HG03175 (cell line): ENCODE results near the gene TMEM131.

Experiments used
- ATAC-seq: cut with Tn5 transposase; IDR thresholded peaks from one replicate; pipeline ENCODE4 v1.9.1; 2021; ENCODE audit warnings: mild to moderate bottlenecking, moderate library complexity; ENCODE audit not compliant: unreplicated experiment

TMEM131 gene

GRCh38 chr2:97731274-97732020 lies 264.3 kb downstream of the TMEM131 start:
- ATAC-seq, result no peak

GRCh38 chr2:97730245-97730644 lies 265.5 kb downstream of the TMEM131 start:
- no peak for ATAC-seq

GRCh38 chr2:97728091-97728731 lies 267.5 kb downstream of the TMEM131 start:
- no peak for ATAC-seq

- ATAC-seq, result no peak
Measured at GRCh38 chr2:97727296-97727695, 268.5 kb downstream of the TMEM131 start.

DNA sequence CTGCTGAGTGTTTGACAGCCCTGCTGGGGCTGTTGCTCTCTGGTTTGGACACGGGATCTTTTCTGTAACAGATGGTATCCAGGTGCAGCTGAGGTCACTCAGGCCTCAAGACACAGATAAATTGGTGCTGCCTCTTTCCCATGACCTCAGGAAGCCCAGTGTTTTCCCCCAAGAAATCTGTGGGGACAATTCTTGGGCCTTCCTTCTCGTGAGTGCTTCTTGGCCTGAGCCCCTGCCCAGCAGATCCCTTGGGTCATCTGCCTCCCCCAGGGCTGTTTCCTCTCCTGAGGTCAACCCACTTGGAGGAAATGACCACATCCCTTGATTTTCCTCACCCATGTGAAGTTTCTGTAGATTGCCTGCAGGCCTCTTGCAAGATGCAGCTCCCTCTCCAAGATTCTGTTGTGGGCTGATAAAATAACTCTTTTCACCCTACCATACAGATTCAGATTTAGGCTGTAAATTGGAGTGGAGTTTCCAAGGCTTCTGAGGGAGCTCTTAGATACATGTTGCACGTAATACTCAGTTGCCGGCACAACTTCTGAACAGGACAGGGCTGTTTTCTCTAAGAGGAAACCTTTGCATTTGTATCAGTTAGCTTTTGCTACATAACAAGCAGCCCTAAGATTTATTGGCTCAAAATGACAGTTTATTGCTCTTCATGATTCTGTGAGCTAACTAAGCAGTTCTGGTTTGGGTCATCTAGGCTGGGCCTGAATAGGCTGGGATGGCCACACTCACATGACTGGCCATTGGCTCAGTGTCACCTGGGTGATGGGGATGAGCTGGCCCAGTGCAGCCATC lies 269.3 kb downstream of the TMEM131 start:
- no peak for ATAC-seq

DNA sequence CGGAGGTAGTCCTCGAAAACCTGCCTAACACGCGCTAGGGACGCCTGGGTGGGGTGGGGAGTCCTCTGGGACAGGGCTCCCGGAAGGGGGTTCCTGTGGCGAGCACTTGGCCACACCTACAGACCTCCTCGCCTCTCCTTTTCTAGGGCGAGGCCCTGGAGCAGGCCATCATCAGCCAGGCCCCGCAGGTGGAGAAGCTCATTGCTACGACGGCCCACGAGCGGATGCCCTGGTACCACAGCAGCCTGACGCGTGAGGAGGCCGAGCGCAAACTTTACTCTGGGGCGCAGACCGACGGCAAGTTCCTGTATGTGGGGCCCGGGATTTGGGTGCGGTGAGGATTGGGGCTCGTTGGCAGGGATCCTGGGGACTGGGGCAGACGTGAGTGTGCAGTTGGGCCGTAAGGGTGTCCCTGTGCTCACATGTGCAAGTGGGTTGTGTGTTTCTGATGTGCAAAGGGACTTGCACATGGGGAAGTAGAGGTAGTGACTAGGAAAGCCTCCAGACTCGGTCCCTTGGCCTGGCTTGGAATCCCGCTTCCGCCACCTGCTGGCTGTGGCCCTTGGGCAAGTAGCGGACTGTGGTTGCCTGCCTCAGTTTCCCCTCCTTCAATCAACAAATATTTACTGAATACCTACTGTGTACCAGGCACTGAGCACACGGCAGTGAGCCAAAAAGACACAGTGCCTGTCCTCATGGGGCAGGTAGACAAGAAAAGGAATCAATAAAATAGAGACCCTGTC lies 270.6 kb downstream of the TMEM131 start:
- no peak for ATAC-seq

DNA sequence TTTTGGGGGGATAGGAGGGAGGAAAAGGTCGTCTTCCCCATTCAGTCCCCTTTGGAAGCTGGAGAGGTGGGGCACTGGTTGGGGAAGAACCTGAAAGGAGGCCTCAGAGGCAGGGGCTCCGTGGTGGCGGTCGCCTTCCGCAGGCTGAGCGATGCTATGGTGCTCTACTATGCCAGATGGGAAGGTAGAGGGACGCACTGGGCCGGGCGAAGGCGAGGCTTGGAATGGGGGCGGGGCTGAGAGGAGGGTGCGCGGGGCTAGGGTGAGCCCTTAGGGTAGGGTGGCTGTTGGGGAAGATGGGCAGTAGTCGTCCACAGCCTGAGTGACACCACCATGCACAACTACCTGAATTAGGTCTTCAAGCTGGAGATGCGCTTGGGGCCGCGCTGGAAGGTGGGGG lies 271.2 kb downstream of the TMEM131 start:
- no peak for ATAC-seq

- ATAC-seq, result no peak
Measured at GRCh38 chr2:97724073-97724410, 271.7 kb downstream of the TMEM131 start.

GRCh38 chr2:97723156-97724072 lies 272.3 kb downstream of the TMEM131 start:
- no peak for ATAC-seq

DNA sequence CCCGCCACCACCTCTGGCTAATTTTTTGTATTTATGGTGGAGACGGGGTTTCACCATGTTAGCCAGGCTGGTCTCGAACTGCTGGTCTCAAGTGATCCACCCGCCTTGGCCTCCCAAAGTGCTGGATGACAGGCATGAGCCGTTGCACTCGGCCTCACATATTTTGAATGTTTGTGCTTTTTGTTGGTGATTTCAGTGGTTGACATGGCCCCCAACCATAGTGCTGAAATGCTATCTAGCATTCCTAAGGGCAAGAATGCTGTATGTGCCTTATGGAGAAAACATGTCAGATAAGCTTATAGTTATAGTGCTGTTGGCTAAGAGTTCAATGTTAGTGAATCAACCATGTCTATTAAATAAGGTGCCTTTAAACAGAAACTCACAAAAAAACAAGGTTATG lies 273.5 kb downstream of the TMEM131 start:
- ATAC-seq, result no peak

GRCh38 chr2:97720746-97721145 lies 275.0 kb downstream of the TMEM131 start:
- ATAC-seq, result no peak

DNA sequence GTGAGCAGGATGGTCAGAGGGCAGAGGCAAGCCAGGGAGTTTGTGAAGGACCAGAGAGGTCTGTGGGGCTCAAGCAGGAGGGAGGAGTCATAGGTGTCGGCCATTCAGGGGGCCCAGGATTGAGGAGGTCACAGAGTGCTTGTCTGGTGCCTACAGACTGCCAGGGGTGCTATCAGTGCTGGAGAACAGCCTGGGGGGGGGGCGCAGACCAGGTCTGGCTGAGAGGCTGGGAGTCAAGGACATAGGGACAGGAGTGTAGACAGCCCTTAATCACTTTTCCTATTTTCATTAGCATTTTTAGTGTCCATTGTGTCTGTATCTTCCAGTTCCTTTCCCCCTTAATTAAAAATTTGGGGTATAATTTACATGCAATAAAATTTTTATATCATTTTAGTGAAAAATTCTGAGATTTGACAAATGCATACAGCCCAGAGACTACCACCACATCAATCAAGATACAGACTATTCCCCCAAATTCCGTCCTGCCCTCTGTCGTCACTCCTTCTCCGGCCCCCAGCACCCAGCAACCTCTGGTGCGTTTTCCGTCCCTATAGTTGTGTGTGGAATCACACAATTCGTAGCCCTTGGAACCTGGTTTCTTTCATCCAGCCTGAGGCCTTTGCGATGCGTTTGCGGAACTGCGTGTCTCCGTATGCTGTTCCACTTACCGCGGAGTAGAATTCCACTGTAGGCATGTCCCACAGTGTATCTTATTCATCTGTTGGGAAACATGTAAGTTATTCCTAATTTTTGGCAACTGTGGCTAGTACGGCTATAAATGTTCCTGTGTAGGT lies 276.2 kb downstream of the TMEM131 start:
- no peak for ATAC-seq

DNA sequence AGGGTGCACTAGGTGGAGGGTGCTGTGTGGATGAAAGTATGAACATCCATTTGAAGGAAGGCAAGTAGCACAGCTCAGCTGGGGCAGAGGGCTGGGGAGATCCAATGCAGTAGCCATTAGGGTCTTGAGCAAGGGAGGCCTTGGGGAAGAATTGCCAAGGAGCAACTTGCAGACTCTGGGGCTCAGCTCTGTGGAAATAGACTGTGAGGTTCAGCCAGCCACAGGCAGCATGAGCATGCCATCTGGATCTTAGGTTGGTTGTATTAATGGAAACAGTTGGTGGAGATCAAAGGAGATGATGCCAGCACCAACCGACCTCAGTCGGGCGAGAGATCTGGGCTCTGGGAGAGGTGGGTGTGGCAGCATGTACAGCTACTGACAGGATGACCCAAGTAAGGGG lies 276.8 kb downstream of the TMEM131 start:
- peak; percentile 18 for ATAC-seq

DNA sequence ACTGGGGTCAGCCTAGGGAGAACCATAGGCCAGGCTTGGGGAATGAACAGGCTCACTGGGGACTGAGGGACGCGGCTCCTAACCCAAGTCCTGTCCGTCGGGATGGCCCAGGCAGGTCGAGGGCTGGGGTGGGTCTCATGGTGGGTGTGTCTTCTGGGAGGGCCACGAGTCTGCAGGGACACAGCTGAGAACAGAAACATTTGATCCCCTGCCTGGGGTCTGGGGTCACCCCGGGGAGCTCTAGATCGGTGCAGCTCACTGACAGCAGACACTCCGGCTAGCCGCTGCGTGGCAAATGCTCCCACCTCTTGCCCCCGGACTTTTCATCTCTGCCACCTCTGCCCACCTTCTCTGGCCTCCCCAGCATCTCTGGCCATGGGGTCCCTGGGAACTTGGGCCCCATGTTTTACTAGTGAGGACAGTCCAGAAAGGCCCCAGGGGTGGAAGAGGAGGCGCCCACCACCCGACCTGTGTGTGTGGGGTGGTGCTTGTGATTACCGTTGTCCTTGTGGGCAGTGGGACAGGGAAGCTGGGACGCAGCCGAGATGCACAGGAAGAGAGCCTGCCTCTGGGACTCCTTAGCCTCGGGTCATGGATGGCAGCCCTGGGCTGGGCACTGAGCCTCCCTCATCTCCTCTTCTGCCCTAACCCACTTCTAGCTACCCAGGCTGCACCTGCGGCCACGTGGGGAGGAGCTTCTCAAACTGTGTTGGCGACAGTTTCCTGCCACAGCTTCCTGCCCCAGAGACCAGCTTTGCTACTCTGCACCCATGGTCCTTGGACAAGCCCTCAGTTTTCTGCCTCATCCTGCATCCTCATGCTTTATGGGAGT lies 277.5 kb downstream of the TMEM131 start:
- peak; percentile 80 for ATAC-seq

DNA sequence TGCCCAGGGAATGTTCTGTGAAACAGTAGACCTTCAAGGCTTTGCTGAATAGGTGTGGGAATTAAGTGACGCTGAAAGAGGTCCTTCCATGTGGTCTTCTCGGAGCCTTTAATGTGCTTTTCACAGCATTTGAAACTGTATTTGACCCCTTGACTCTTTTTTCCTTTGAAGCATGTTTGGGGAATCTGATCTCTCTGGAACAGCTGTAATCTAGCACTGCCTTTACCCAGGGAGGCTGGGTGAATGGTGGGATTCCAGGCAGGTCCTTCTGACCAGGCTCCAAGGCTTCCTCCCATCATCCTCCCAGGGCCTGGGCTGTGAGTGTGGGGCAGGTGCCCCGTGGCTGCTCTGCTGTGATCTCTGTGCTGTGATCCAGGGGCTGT lies 278.1 kb downstream of the TMEM131 start:
- no peak for ATAC-seq

- ATAC-seq, result no peak
Measured at GRCh38 chr2:97716695-97717612, 278.8 kb downstream of the TMEM131 start.

GRCh38 chr2:97715951-97716694 lies 279.6 kb downstream of the TMEM131 start:
- ATAC-seq, result no peak
